H9 (cell line): Measurements from ENCODE around the gene SCD5. TPM values are rescaled to one million over a fixed set of nuclear protein-coding genes. Genes with fewer than 3 reads are reported as not detected.

Experiments
- DNase-seq: peaks from one replicate; pipeline ENCODE4 v3.0.0-alpha.2; 2017
- H2AFZ ChIP-seq: one replicate; pipeline ENCODE4 v1.6.1; 2013; ENCODE audit warnings: mild to moderate bottlenecking, low read length, control low read depth, moderate library complexity
- H2AK5ac ChIP-seq: 2 replicates; pipeline ENCODE4 v1.6.1; 2013; ENCODE audit warnings: low read length, control low read depth, mixed read lengths; ENCODE audit not compliant: insufficient read length
- H2BK120ac ChIP-seq: one replicate; pipeline ENCODE4 v1.6.1; 2013; ENCODE audit warnings: low read depth, mild to moderate bottlenecking, low read length, control low read depth, inconsistent platforms; ENCODE audit not compliant: poor library complexity, severe bottlenecking
- H2BK12ac ChIP-seq: 2 replicates; pipeline ENCODE4 v1.6.1; 2013; ENCODE audit warnings: low read length, control low read depth, mixed read lengths, low read depth; ENCODE audit not compliant: insufficient read length
- H2BK15ac ChIP-seq: 2 replicates; pipeline ENCODE4 v1.6.1; 2013; ENCODE audit warnings: low read depth, low read length, control low read depth
- H2BK20ac ChIP-seq: one replicate; pipeline ENCODE4 v1.6.1; 2013; ENCODE audit warnings: low read depth, mild to moderate bottlenecking, low read length, control low read depth, inconsistent platforms; ENCODE audit not compliant: poor library complexity, severe bottlenecking
- H2BK5ac ChIP-seq: 2 replicates; pipeline ENCODE4 v1.6.1; 2013; ENCODE audit warnings: low read length, control low read depth, mixed read lengths; ENCODE audit not compliant: insufficient read length
- H3K14ac ChIP-seq: 2 replicates; pipeline ENCODE4 v1.6.1; 2013; ENCODE audit warnings: low read length, control low read depth; ENCODE audit not compliant: insufficient read depth
- H3K18ac ChIP-seq: 2 replicates; pipeline ENCODE4 v1.6.1; 2013; ENCODE audit warnings: low read depth, mild to moderate bottlenecking, mixed read lengths, low read length, control low read depth; ENCODE audit not compliant: insufficient read length
- H3K23ac ChIP-seq: 2 replicates; pipeline ENCODE4 v1.6.1; 2013; ENCODE audit warnings: low read length, control low read depth, mixed read lengths, low read depth; ENCODE audit not compliant: insufficient read length
- H3K23me2 ChIP-seq: 2 replicates; pipeline ENCODE4 v1.6.1; 2013; ENCODE audit warnings: low read depth, mild to moderate bottlenecking, mixed read lengths, low read length, control low read depth; ENCODE audit not compliant: insufficient read length, poor library complexity, severe bottlenecking
- H3K27ac ChIP-seq: 2 replicates; pipeline ENCODE4 v1.5.1; 2013; ENCODE audit warnings: low read length, control low read depth, mixed read lengths, low read depth; ENCODE audit not compliant: insufficient read length
- H3K27me3 ChIP-seq: 2 replicates; pipeline ENCODE4 v1.6.1; 2013; ENCODE audit warnings: low read length, control low read depth, inconsistent platforms; ENCODE audit not compliant: insufficient read depth
- H3K4ac ChIP-seq: 2 replicates; pipeline ENCODE4 v1.6.1; 2013; ENCODE audit warnings: low read depth, mild to moderate bottlenecking, control low read depth, inconsistent platforms, low read length, moderate library complexity
- H3K4me1 ChIP-seq: 2 replicates; pipeline ENCODE4 v1.6.1; 2013; ENCODE audit warnings: low read length, control low read depth, inconsistent platforms; ENCODE audit not compliant: insufficient read depth
- H3K4me2 ChIP-seq: 2 replicates; pipeline ENCODE4 v1.6.1; 2013; ENCODE audit warnings: low read length, control low read depth, mixed read lengths; ENCODE audit not compliant: insufficient read length, insufficient read depth
- H3K56ac ChIP-seq: 2 replicates; pipeline ENCODE4 v1.6.1; 2013; ENCODE audit warnings: low read depth, mild to moderate bottlenecking, mixed read lengths, low read length, control low read depth; ENCODE audit not compliant: insufficient read length
- H3K79me1 ChIP-seq: 2 replicates; pipeline ENCODE4 v1.6.1; 2013; ENCODE audit warnings: low read depth, mild to moderate bottlenecking, moderate library complexity, low read length, control low read depth, inconsistent platforms; ENCODE audit not compliant: insufficient read depth, poor library complexity, severe bottlenecking
- H3K79me2 ChIP-seq: 2 replicates; pipeline ENCODE4 v1.6.1; 2013; ENCODE audit warnings: low read length, control low read depth, inconsistent platforms; ENCODE audit not compliant: insufficient read depth
- H3K9ac ChIP-seq: 2 replicates; pipeline ENCODE4 v1.6.1; 2013; ENCODE audit warnings: low read length, control low read depth, mixed read lengths; ENCODE audit not compliant: insufficient read length; ENCODE audit errors: extremely low read depth
- H3K9me3 ChIP-seq: one replicate; pipeline ENCODE4 v1.6.1; 2013; ENCODE audit warnings: low read depth, low read length, inconsistent platforms; ENCODE audit not compliant: control insufficient read depth
- H3T11ph ChIP-seq: one replicate; pipeline ENCODE4 v1.6.1; 2013; ENCODE audit warnings: mild to moderate bottlenecking, low read length, control low read depth, inconsistent platforms
- H4K20me1 ChIP-seq: one replicate; pipeline ENCODE4 v1.6.1; 2013; ENCODE audit not compliant: control insufficient read depth, insufficient read length, insufficient read depth
- H4K5ac ChIP-seq: 2 replicates; pipeline ENCODE4 v1.6.1; 2013; ENCODE audit warnings: low read depth, mild to moderate bottlenecking, mixed read lengths, low read length, control low read depth; ENCODE audit not compliant: insufficient read length
- H4K8ac ChIP-seq: replicated peaks from 2 replicates; pipeline ENCODE4 v1.6.1; 2013; ENCODE audit warnings: low read length, control low read depth, mixed read lengths, low read depth; ENCODE audit not compliant: insufficient read length
- H4K91ac ChIP-seq: 2 replicates; pipeline ENCODE4 v1.6.1; 2013; ENCODE audit warnings: low read depth, mild to moderate bottlenecking, moderate library complexity, mixed read lengths, low read length, control low read depth; ENCODE audit not compliant: insufficient read length
- H3K27ac Mint-ChIP-seq, 3 experiments: 2 replicates in 2 of 3; 3 replicates in 1 of 3; pipeline ENCODE4 v1.8.0; 2020 to 2021; ENCODE audit warnings: mixed read lengths in 3 of 3, mild to moderate bottlenecking in 1 of 3, moderate library complexity in 1 of 3
- H3K27me3 Mint-ChIP-seq: 2 replicates; pipeline ENCODE4 v1.8.0; 2021; ENCODE audit warnings: low read depth, mild to moderate bottlenecking, moderate library complexity, mixed read lengths
- H3K36me3 Mint-ChIP-seq, 3 experiments: 2 replicates in 2 of 3; 3 replicates in 1 of 3; pipeline ENCODE4 v1.8.0; 2020 to 2021; ENCODE audit warnings: low read depth in 3 of 3, mixed read lengths in 3 of 3; ENCODE audit not compliant: insufficient read depth in 1 of 3
- H3K4me1 Mint-ChIP-seq, 2 experiments: 2 replicates each; pipeline ENCODE4 v1.8.0; 2020; ENCODE audit warnings: mixed read lengths in 2 of 2
- H3K4me3 Mint-ChIP-seq, 2 experiments: 2 replicates in 1 of 2; 3 replicates in 1 of 2; pipeline ENCODE4 v1.8.0; 2020 to 2021; ENCODE audit warnings: mild to moderate bottlenecking in 2 of 2, mixed read lengths in 2 of 2, moderate library complexity in 1 of 2
- H3K9me3 Mint-ChIP-seq, 2 experiments: 2 replicates in 1 of 2; 3 replicates in 1 of 2; pipeline ENCODE4 v1.8.0; 2020; ENCODE audit warnings: mild to moderate bottlenecking in 2 of 2, mixed read lengths in 2 of 2, moderate library complexity in 1 of 2
- CTCF ChIP-seq: fragments of 200-600 bp; sonication (generic); conservative IDR thresholded peaks from 3 replicates; pipeline ENCODE4 v1.8.0; 2021; ENCODE audit warnings: antibody characterized with exemption, mild to moderate bottlenecking
- WGBS: extraction: QIAGEN DNeasy Blood & Tissue Kit; methylation state at CpG from one replicate; pipeline ENCODE4 v1.1.7; 2013; ENCODE audit warnings: missing lambda C conversion rate, low lambda C conversion rate, mixed read lengths; ENCODE audit not compliant: insufficient read length; ENCODE audit errors: extremely low coverage; 5-methylcytosine and 5-hydroxymethylcytosine counted together
- total RNA-seq: library from RNA; stranded (reverse); gene quantifications from 2 replicates; pipeline ENCODE4 v1.2.1, GENCODE V29; 2021

The SCD5 gene
- total RNA-seq, 1 experiment from 2014 or later, result 0.68 TPM

- no peak overlapping the region for H3K4me2 ChIP-seq
- Mint-ChIP-seq H3K4me3 (no peak overlapping the region), H3K9me3 (no peaks in the 10 kb centered on the region), H3K27me3 (peaks cover 13% of the 10 kb centered on the region), H3K36me3 (no peaks in the 10 kb centered on the region), H3K27ac (no peak overlapping the region), H3K4me1 (peaks cover 19 to 30% of the 10 kb centered on the region in 2 experiments)
- H3K4ac ChIP-seq, result no peak overlapping the region
- no peak overlapping the region for H2BK20ac ChIP-seq
- TF ChIP-seq CTCF, result no peak
- no peak overlapping the region for H2BK15ac ChIP-seq
- no peaks in the 10 kb centered on the region for H3K9me3 ChIP-seq
- H3K79me1 ChIP-seq, result no peaks in the 10 kb centered on the region
- no CpG with 5 or more reads among the region's 3 CpGs for WGBS
- no peak for DNase-seq
- no peak overlapping the region for H3T11ph ChIP-seq
- no peak overlapping the region for H2BK12ac ChIP-seq
- no peaks in the 10 kb centered on the region for H3K23me2 ChIP-seq
- H3K27ac ChIP-seq, result no peak overlapping the region
- H3K4me1 ChIP-seq, result peaks cover 2% of the 10 kb centered on the region; the same call in 1 of the 2 replicates
- H4K8ac ChIP-seq, result no peak overlapping the region
- no peak overlapping the region for H3K14ac ChIP-seq
- H3K79me2 ChIP-seq, result no peaks in the 10 kb centered on the region
- no peaks in the 10 kb centered on the region for H4K20me1 ChIP-seq
- H4K91ac ChIP-seq, result no peak overlapping the region
- H2AK5ac ChIP-seq, result no peak overlapping the region
- H3K23ac ChIP-seq, result no peak overlapping the region
- no peak overlapping the region for H3K18ac ChIP-seq
- H3K27me3 ChIP-seq, result 0 out of 2 replicates have a peak, but pooled peaks cover 2% of the 10 kb centered on the region
- no peak overlapping the region for H2AFZ ChIP-seq
- no peak overlapping the region for H4K5ac ChIP-seq
- H3K56ac ChIP-seq, result no peak overlapping the region
- H3K9ac ChIP-seq, result no peak overlapping the region
- no peak overlapping the region for H2BK5ac ChIP-seq
- no peak overlapping the region for H2BK120ac ChIP-seq
Measured at GRCh38 chr4:82706349-82707000, 92.1 kb downstream of the SCD5 start.
